ENCODE measurements around the gene TADA3. TPM values are rescaled to one million over a fixed set of nuclear protein-coding genes. Genes with fewer than 3 reads are reported as not detected.
"Not testable (repeated sequence)": the region's sequence is repeated elsewhere in the genome, so short reads cannot be mapped to it uniquely, and the experiment has no call there.

TADA3 gene
- total RNA-seq, 1 donor from 2014 or later, result 23.7 TPM

GRCh38 chr3:9784965-9785364 lies 7.3 kb downstream of the TADA3 start:
- DNase-seq (ENCODE audit: low read depth in 2 of 2), result no peak

- no peak for DNase-seq (ENCODE audit: low read depth in 2 of 2)
Measured at GRCh38 chr3:9783954-9784353, 8.3 kb downstream of the TADA3 start.

- peak in 1 of 2 donors; percentile 12 for DNase-seq (ENCODE audit: low read depth in 2 of 2)
Measured at GRCh38 chr3:9782770-9783169, 9.5 kb downstream of the TADA3 start.

- DNase-seq (ENCODE audit: low read depth in 2 of 2), result no peak
Measured at GRCh38 chr3:9781978-9782603, 10.2 kb downstream of the TADA3 start.

GRCh38 chr3:9781551-9781950 lies 10.7 kb downstream of the TADA3 start:
- no peak for DNase-seq (ENCODE audit: low read depth in 2 of 2)

GRCh38 chr3:9780910-9781309 lies 11.4 kb downstream of the TADA3 start:
- DNase-seq (ENCODE audit: low read depth in 2 of 2), result no peak

GRCh38 chr3:9780458-9780812 lies 11.8 kb downstream of the TADA3 start:
- no peak for DNase-seq (ENCODE audit: low read depth in 2 of 2)

GRCh38 chr3:9779721-9780457 lies 12.4 kb downstream of the TADA3 start:
- DNase-seq (ENCODE audit: low read depth in 2 of 2), result no peak

GRCh38 chr3:9779075-9779593 lies 13.1 kb downstream of the TADA3 start:
- no peak for DNase-seq (ENCODE audit: low read depth in 2 of 2)

GRCh38 chr3:9778143-9779074 lies 13.9 kb downstream of the TADA3 start:
- no peak for DNase-seq (ENCODE audit: low read depth in 2 of 2)

- no peak for DNase-seq (ENCODE audit: low read depth in 2 of 2)
Measured at GRCh38 chr3:9777694-9778021, 14.6 kb downstream of the TADA3 start.

- no peak for DNase-seq (ENCODE audit: low read depth in 2 of 2)
Measured at GRCh38 chr3:9776896-9777693, 15.2 kb downstream of the TADA3 start.

- not testable (repeated sequence) for DNase-seq (ENCODE audit: low read depth in 2 of 2)
Measured at GRCh38 chr3:9771007-9771406, 21.3 kb downstream of the TADA3 start.

GRCh38 chr3:9770276-9770812 lies 21.9 kb downstream of the TADA3 start:
- no peak for DNase-seq (ENCODE audit: low read depth in 2 of 2)

- peak in 1 of 2 donors; percentile 68 for DNase-seq (ENCODE audit: low read depth in 2 of 2)
Measured at GRCh38 chr3:9769426-9770275, 22.6 kb downstream of the TADA3 start, which contains the start of gene CAMK1. CAMK1 (minus strand) TSS chr3:9769947; CDS start chr3:9767749, 2,198 bp downstream.

- no peak for DNase-seq (ENCODE audit: low read depth in 2 of 2)
Measured at GRCh38 chr3:9769012-9769411, 23.3 kb downstream of the TADA3 start.

GRCh38 chr3:9768141-9768775 lies 24.0 kb downstream of the TADA3 start:
- DNase-seq (ENCODE audit: low read depth in 2 of 2), result no peak

GRCh38 chr3:9767418-9767817 lies 24.9 kb downstream of the TADA3 start:
- no peak for DNase-seq (ENCODE audit: low read depth in 2 of 2)

- no peak for DNase-seq (ENCODE audit: low read depth in 2 of 2)
Measured at GRCh38 chr3:9765865-9766264, 26.4 kb downstream of the TADA3 start.

Measured in dermis microvascular lymphatic vessel endothelial cell (primary cell).